T-helper 1 cell treated with Interleukin-12 subunit alpha and Interleukin-12 subunit beta and Interleukin-4 antibody, amounts not matched to agents 30 μg/mL and 1 μg/mL, for 36 hours (primary cell): ENCODE measurements around the gene SKIDA1.

Source experiments
- H3K27ac Mint-ChIP-seq: one replicate; pipeline ENCODE4 v1.8.0; 2021; ENCODE audit warnings: mild to moderate bottlenecking, mixed read lengths
- H3K27me3 Mint-ChIP-seq: one replicate; pipeline ENCODE4 v1.8.0; 2021; ENCODE audit warnings: low read depth, mixed read lengths
- H3K36me3 Mint-ChIP-seq: one replicate; pipeline ENCODE4 v1.8.0; 2021; ENCODE audit warnings: low read depth, mixed read lengths
- H3K4me1 Mint-ChIP-seq: one replicate; pipeline ENCODE4 v1.8.0; 2021; ENCODE audit warnings: low read depth, mixed read lengths
- H3K4me3 Mint-ChIP-seq: one replicate; pipeline ENCODE4 v1.8.0; 2021; ENCODE audit warnings: mild to moderate bottlenecking, moderate library complexity, mixed read lengths
- H3K9me3 Mint-ChIP-seq: one replicate; pipeline ENCODE4 v1.8.0; 2021; ENCODE audit warnings: mixed read lengths

The SKIDA1 gene

GRCh38 chr10:21473135-21473534 is 52.3 kb downstream of the SKIDA1 start:
- Mint-ChIP-seq H3K27me3 (no peaks in the 10 kb centered on the region), H3K27ac (no peak overlapping the region), H3K36me3 (no peaks in the 10 kb centered on the region), H3K9me3 (no peaks in the 10 kb centered on the region), H3K4me1 (no peaks in the 10 kb centered on the region), H3K4me3 (no peak overlapping the region)

DNA sequence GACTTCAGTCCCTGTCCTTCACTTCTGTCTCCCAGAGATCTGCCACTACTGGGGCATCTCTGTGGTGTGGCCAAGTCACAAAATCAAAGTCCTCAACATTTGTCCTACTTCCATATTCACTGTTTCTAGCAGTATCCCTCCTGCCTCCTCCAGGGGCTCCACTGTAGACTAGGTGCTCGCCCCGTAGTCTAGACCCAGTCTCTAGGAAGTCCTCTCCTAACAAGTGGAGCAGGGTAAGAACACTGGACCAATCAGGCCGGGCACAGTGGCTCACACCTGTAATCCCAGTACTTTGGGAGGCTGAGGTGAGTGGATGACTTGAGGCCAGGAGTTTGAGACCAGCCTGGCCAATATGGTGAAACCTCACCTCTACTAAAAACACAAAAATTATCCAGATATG is 57.4 kb downstream of the SKIDA1 start:
- H3K36me3 Mint-ChIP-seq, result no peaks in the 10 kb centered on the region
- H3K4me3 Mint-ChIP-seq, result no peak overlapping the region
- no peak overlapping the region for H3K27ac Mint-ChIP-seq
- H3K27me3 Mint-ChIP-seq, result no peaks in the 10 kb centered on the region
- no peaks in the 10 kb centered on the region for H3K4me1 Mint-ChIP-seq
- H3K9me3 Mint-ChIP-seq, result no peaks in the 10 kb centered on the region

DNA sequence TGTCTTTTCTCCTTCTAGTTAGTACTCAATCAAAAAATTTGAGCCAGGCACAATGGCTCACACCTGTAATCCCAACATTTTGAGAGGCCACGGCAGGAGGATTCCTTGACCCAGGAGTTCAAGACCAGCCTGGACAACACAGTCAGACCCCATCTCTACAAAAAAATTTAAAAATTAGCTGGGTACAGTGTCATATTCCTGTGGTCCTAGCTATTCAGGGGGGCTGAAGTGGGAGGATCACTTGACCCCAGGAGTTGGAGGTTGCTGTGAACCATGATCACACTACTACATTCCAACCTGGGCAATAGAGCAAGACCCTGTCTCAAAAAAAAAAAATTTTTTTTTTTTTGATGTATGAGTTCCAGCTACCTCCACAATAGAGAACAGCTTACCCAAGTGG is 57.8 kb downstream of the SKIDA1 start:
- no peaks in the 10 kb centered on the region for H3K36me3 Mint-ChIP-seq
- no peak overlapping the region for H3K4me3 Mint-ChIP-seq
- H3K9me3 Mint-ChIP-seq, result no peaks in the 10 kb centered on the region
- no peaks in the 10 kb centered on the region for H3K27me3 Mint-ChIP-seq
- H3K27ac Mint-ChIP-seq, result no peak overlapping the region
- H3K4me1 Mint-ChIP-seq, result no peaks in the 10 kb centered on the region

DNA sequence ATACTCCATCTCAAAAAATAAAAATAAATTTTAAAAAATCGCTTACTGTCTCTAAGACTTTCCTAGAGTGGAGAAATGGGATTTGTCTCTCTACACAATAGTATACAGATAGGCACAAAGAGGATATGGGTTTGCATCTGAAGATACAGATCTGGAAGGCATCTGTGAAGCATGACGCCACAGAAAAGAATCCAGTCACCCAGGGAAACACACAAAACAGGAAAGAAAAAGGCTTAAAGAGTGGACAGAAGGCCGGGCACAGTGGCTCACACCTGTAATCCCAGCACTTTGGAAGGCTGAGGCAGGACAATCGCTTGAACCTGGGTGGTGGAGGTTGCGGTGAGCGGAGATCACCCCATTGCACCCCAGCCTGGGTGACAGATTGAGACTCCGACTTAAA is 61.3 kb downstream of the SKIDA1 start:
- Mint-ChIP-seq H3K36me3 (no peaks in the 10 kb centered on the region), H3K4me3 (no peak overlapping the region), H3K4me1 (no peaks in the 10 kb centered on the region), H3K9me3 (no peaks in the 10 kb centered on the region), H3K27me3 (no peaks in the 10 kb centered on the region), H3K27ac (no peak overlapping the region)
